Calu3 (cell line): ENCODE results near the gene TAF9B. TPM values are rescaled to one million over a fixed set of nuclear protein-coding genes. Genes with fewer than 3 reads are reported as not detected.
"Not testable (repeated sequence)": the region's sequence is repeated elsewhere in the genome, so short reads cannot be mapped to it uniquely, and the experiment has no call there.

Source experiments
- BruUV-seq: library from RNA; stranded (reverse); fragments of 400-500 nt; replicated peaks from 2 replicates; lab custom pipeline; 2021; lab: Mats Ljungman, UMichigan
- CTCF ChIA-PET: fragments of 300-600 bp; sonication (Branson Sonifier 250); formaldehyde crosslinking; loops from one replicate; lab custom pipeline; 2022; ENCODE audit warnings: antibody characterized with exemption; lab: Charles Lee
- DNase-seq: peaks from one replicate; pipeline ENCODE4 v3.0.0; 2022
- H3K27ac Mint-ChIP-seq: one replicate; pipeline ENCODE4 v1.8.0; 2022; ENCODE audit warnings: mixed read lengths; ENCODE audit not compliant: unreplicated experiment
- H3K27me3 Mint-ChIP-seq: one replicate; pipeline ENCODE4 v1.8.0; 2022; ENCODE audit warnings: mixed read lengths; ENCODE audit not compliant: unreplicated experiment
- H3K36me3 Mint-ChIP-seq: one replicate; pipeline ENCODE4 v1.8.0; 2022; ENCODE audit warnings: mild to moderate bottlenecking, moderate library complexity, mixed read lengths; ENCODE audit not compliant: insufficient read depth, unreplicated experiment
- H3K4me1 Mint-ChIP-seq: one replicate; pipeline ENCODE4 v1.8.0; 2022; ENCODE audit warnings: mild to moderate bottlenecking, low read depth, mixed read lengths; ENCODE audit not compliant: unreplicated experiment
- H3K4me3 Mint-ChIP-seq: one replicate; pipeline ENCODE4 v1.8.0; 2022; ENCODE audit warnings: mild to moderate bottlenecking, low read depth, moderate library complexity, mixed read lengths; ENCODE audit not compliant: unreplicated experiment
- H3K9me3 Mint-ChIP-seq: one replicate; pipeline ENCODE4 v1.8.0; 2022; ENCODE audit warnings: low read depth, mixed read lengths; ENCODE audit not compliant: unreplicated experiment
- intact Hi-C: fragments of 100-400 bp; cut with micrococcal nuclease; formaldehyde crosslinking; loops from one replicate; pipeline ENCODE4 v1.10.0; 2022; ENCODE audit not compliant: unreplicated experiment
- total RNA-seq: library from RNA; stranded (reverse); gene quantifications from 2 replicates; pipeline ENCODE4 v1.2.3, GENCODE V29; 2022
- TF ChIP-seq, protein P1 (sequence below): fragments of 200-600 bp; IDR thresholded peaks from one replicate; pipeline ENCODE4 v1.8.0; 2022; ENCODE audit warnings: antibody characterized with exemption; ENCODE audit not compliant: unreplicated experiment

TAF9B gene
- total RNA-seq, 1 experiment from 2014 or later: 18.4 TPM

DNA sequence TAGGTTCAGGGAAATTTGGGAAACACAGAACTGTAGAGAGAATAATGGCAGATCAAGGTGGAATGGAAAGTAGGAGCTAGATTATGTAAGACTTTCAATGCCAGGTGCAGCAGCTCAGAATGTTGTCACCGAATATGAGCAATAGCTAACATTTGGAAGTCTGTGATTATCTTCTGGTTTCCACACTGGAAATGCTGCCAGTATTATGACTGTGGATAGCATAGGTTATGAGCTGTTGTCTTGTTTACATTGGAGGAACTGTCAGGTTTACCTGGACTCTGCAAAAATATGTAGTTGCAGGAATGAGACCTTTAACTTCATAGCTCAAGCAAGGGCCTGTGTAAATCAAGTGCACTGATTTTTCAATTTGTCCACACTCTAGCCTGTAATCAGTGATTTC, 26.0 kb upstream of the TAF9B start:
- Mint-ChIP-seq H3K27me3 (peaks cover 9% of the 10 kb centered on the region), H3K27ac (no peak overlapping the region), H3K4me1 (no peaks in the 10 kb centered on the region), H3K36me3 (no peaks in the 10 kb centered on the region), H3K4me3 (no peak overlapping the region), H3K9me3 (peaks cover 3% of the 10 kb centered on the region)
- CTCF ChIA-PET: no interaction called here
- TF ChIP-seq, protein P1, sequence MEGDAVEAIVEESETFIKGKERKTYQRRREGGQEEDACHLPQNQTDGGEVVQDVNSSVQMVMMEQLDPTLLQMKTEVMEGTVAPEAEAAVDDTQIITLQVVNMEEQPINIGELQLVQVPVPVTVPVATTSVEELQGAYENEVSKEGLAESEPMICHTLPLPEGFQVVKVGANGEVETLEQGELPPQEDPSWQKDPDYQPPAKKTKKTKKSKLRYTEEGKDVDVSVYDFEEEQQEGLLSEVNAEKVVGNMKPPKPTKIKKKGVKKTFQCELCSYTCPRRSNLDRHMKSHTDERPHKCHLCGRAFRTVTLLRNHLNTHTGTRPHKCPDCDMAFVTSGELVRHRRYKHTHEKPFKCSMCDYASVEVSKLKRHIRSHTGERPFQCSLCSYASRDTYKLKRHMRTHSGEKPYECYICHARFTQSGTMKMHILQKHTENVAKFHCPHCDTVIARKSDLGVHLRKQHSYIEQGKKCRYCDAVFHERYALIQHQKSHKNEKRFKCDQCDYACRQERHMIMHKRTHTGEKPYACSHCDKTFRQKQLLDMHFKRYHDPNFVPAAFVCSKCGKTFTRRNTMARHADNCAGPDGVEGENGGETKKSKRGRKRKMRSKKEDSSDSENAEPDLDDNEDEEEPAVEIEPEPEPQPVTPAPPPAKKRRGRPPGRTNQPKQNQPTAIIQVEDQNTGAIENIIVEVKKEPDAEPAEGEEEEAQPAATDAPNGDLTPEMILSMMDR: no peak
- intact Hi-C loops: no loop called here
- no peak for DNase-seq
- BruUV-seq: no TSS peak

DNA sequence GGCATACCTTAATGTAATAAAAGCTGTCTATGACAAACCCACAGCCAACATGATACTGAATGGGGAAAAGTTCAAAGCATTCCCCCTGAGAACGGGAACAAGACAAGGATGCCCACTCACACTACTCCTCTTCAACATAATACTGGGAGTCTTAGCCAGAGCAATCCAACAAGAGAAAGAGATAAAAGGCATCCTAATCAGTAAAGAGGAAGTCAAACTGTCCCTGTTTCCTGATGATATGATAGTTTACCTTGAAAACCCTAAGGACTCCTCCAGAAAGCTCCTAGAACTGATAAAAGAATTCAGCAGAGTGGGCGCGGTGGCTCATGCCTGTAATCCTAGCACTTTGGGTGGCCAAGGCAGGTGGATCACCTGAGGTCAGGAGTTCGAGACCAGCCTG, 23.7 kb upstream of the TAF9B start:
- H3K4me1 Mint-ChIP-seq, intact Hi-C loops, H3K4me3 Mint-ChIP-seq, H3K27ac Mint-ChIP-seq, DNase-seq, H3K9me3 Mint-ChIP-seq, CTCF ChIA-PET, BruUV-seq, H3K36me3 Mint-ChIP-seq: not testable (repeated sequence)
- H3K27me3 Mint-ChIP-seq: peaks cover 23% of the 10 kb centered on the region

DNA sequence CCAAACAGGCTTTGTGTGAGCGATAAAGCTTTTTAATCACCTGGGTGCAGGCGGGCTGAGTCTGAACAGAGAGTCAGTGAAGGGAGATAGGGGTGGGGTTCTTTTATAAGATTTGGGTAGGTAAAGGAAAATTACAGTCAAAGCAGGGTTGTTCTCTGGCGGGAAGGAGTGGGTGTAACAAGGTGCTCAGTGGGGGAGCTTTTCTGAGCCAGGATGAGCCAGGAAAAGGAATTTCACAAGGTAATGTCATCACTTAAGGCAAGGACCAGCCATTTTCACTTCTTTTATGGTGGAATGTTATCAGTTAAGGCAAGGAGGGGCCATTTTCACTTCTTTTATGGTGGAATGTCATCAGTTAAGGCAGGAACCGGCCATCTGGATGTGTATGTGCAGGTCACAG, 21.3 kb upstream of the TAF9B start:
- BruUV-seq: not testable (repeated sequence)

DNA sequence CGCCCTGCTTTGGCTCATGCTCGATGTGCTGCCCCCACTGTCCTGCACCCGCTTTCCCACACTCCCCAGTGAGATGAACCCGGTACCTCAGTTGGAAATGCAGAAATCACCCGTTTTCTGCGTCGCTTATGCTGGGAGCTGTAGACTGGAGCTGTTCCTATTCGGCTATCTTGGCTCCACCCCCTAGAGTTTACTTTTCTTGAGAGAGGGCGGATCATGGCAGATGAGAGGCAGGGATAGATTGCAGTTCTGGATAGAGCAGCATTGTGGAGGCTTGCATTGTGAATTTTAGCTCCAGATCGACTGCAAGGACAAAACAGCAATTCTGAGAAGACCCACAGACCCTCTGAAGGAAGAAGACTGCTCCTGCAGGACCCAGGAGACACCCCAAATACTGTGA, 18.4 kb upstream of the TAF9B start:
- not testable (repeated sequence) for H3K4me3 Mint-ChIP-seq, H3K27ac Mint-ChIP-seq

More for the DNA sequence above, 21.3 kb upstream of the TAF9B start:
- H3K27ac Mint-ChIP-seq, H3K4me1 Mint-ChIP-seq, H3K9me3 Mint-ChIP-seq, DNase-seq, H3K36me3 Mint-ChIP-seq, CTCF ChIA-PET, intact Hi-C loops, H3K4me3 Mint-ChIP-seq: not testable (repeated sequence)
- peaks cover 25% of the 10 kb centered on the region for H3K27me3 Mint-ChIP-seq

DNA sequence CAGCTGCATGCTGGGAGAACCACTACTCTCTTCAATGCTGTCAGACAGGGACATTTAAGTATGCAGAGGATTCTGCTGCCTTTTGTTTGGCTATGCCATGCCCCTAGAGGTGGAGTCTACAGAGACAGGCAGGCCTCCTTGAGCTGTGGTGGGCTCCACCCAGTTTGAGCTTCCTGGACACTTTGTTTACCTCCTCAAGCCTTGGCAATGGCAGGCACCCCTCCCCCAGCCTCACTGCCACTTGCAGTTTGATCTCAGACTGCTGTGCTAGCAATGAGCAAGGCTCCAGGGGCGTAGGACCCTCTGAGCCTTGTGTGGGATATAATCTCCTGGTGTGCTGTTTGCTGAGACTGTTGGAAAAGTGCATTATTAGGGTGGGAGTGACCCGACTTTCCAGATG, 17.9 kb upstream of the TAF9B start:
- BruUV-seq, H3K36me3 Mint-ChIP-seq, H3K4me3 Mint-ChIP-seq, DNase-seq, H3K4me1 Mint-ChIP-seq, CTCF ChIA-PET, H3K27ac Mint-ChIP-seq, intact Hi-C loops, H3K9me3 Mint-ChIP-seq: not testable (repeated sequence)
- peaks cover 35% of the 10 kb centered on the region for H3K27me3 Mint-ChIP-seq

More for the DNA sequence above, 18.4 kb upstream of the TAF9B start:
- H3K9me3 Mint-ChIP-seq, H3K4me1 Mint-ChIP-seq, intact Hi-C loops, CTCF ChIA-PET, H3K36me3 Mint-ChIP-seq, DNase-seq, BruUV-seq: not testable (repeated sequence)
- peaks cover 35% of the 10 kb centered on the region for H3K27me3 Mint-ChIP-seq

DNA sequence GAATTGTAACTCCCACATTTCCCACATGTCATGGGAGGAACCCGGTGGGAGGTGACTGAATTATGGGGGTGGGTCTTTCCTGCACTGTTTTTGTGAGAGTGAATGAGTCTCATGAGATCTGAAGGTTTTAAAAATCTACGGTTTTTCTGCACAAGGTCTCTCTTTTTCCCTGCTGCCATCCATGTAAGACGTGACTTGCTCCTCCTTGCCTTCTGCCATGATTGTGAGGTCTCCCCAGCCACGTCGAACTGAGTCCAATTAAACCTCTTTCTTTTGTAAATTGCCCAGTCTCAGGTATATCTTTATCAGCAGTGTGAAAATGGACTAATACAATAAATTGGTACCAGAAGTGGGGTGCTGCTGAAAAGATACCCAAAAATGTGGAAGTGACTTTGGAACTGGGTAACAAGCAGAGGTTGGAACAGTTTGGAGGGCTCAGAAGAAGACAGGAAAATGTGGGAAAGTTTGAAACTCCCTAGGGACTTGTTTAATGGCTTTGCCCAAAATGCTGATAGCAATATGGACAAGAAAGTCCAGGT, 7.6 kb upstream of the TAF9B start:
- BruUV-seq, H3K36me3 Mint-ChIP-seq, H3K4me3 Mint-ChIP-seq, intact Hi-C loops, DNase-seq, H3K9me3 Mint-ChIP-seq, H3K27me3 Mint-ChIP-seq, H3K27ac Mint-ChIP-seq, CTCF ChIA-PET, H3K4me1 Mint-ChIP-seq: not testable (repeated sequence)

DNA sequence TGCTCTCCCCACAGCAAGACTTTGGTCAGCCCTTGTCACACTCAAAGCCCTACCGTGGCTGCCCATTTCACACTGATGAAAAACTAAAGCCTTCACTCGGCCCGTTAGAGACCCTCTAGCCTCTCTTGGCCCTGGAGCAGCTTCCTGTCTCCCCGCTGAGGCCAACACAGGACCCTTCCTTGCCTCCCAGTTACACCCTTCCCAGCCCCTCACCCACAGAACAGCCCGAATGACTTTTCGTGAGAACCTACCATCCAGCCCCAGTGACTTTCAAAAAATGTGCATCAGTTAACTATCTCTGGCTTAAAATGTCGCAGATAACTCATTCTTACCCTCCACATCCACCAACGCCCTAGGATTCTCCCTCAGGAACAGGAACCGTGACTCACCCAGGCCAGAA, 756 bp upstream of the TAF9B start:
- BruUV-seq: no TSS peak
- Mint-ChIP-seq H3K9me3 (no peaks in the 10 kb centered on the region), H3K27me3 (no peaks in the 10 kb centered on the region), H3K36me3 (peaks cover 20% of the 10 kb centered on the region), H3K27ac (peak overlapping the region; percentile 66), H3K4me3 (peak overlapping the region; percentile 82), H3K4me1 (no peaks in the 10 kb centered on the region)
- intact Hi-C loops: no loop called here
- no peak for DNase-seq
- TF ChIP-seq, protein P1: no peak
- CTCF ChIA-PET: no interaction called here
